Endodermal cell (in vitro differentiated cells): Measurements from ENCODE around the gene EIF3J. TPM values are rescaled to one million over a fixed set of nuclear protein-coding genes. Genes with fewer than 3 reads are reported as not detected.

Experiments used
- DNase-seq: peaks from one replicate; pipeline ENCODE4 v3.0.0-alpha.2; 2017
- H3K27ac ChIP-seq: 2 replicates; pipeline ENCODE4 v1.5.1; 2013; ENCODE audit warnings: mild to moderate bottlenecking, low read depth, low read length, moderate library complexity
- H3K27me3 ChIP-seq: 2 replicates; pipeline ENCODE4 v1.6.1; 2013; ENCODE audit warnings: mild to moderate bottlenecking, low read length, moderate library complexity; ENCODE audit not compliant: insufficient read depth, control insufficient read depth, poor library complexity, severe bottlenecking
- H3K36me3 ChIP-seq: 2 replicates; pipeline ENCODE4 v1.7.0; 2013; ENCODE audit warnings: mild to moderate bottlenecking, low read length, moderate library complexity; ENCODE audit not compliant: control insufficient read depth, insufficient read depth
- H3K4me1 ChIP-seq: one replicate; pipeline ENCODE4 v1.7.0; 2013; ENCODE audit warnings: low read length; ENCODE audit not compliant: control insufficient read depth, insufficient read depth
- H3K4me3 ChIP-seq: 2 replicates; pipeline ENCODE4 v1.5.1; 2013; ENCODE audit warnings: mild to moderate bottlenecking, low read length, moderate library complexity
- H3K9ac ChIP-seq: 2 replicates; pipeline ENCODE4 v1.6.1; 2013; ENCODE audit warnings: mild to moderate bottlenecking, low read length, moderate library complexity; ENCODE audit not compliant: poor library complexity, severe bottlenecking; ENCODE audit errors: extremely low read depth
- H3K9me3 ChIP-seq: 2 replicates; pipeline ENCODE4 v1.6.1; 2013; ENCODE audit warnings: mild to moderate bottlenecking, low read length, moderate library complexity; ENCODE audit not compliant: control insufficient read depth
- H3K27ac Mint-ChIP-seq: 2 replicates; pipeline ENCODE4 v1.8.0; 2020; ENCODE audit warnings: mixed read lengths
- H3K27me3 Mint-ChIP-seq: 2 replicates; pipeline ENCODE4 v1.8.0; 2021; ENCODE audit warnings: mild to moderate bottlenecking, mixed read lengths; ENCODE audit not compliant: insufficient read depth
- H3K36me3 Mint-ChIP-seq: 2 replicates; pipeline ENCODE4 v1.8.0; 2020; ENCODE audit warnings: low read depth, mixed read lengths
- H3K4me1 Mint-ChIP-seq: 2 replicates; pipeline ENCODE4 v1.8.0; 2020; ENCODE audit warnings: mixed read lengths
- H3K4me3 Mint-ChIP-seq: 2 replicates; pipeline ENCODE4 v1.8.0; 2020; ENCODE audit warnings: mild to moderate bottlenecking, moderate library complexity, mixed read lengths
- H3K9me3 Mint-ChIP-seq: 2 replicates; pipeline ENCODE4 v1.8.0; 2020; ENCODE audit warnings: mild to moderate bottlenecking, mixed read lengths
- CTCF ChIP-seq: fragments of 200-600 bp; sonication (generic); conservative IDR thresholded peaks from 2 replicates; pipeline ENCODE4 v1.5.0; 2021; ENCODE audit warnings: antibody characterized with exemption, mild to moderate bottlenecking
- WGBS, 2 experiments: methylation state at CpG; one replicate each; pipeline versions ENCODE4 v1.1.5 to v1.1.7; 2013; ENCODE audit warnings: missing lambda C conversion rate in 2 of 2, mixed read lengths in 1 of 2; ENCODE audit not compliant: insufficient coverage in 1 of 2, insufficient read length in 1 of 2; 5-methylcytosine and 5-hydroxymethylcytosine counted together
- total RNA-seq, 2 donors: library from RNA; stranded (reverse); fragmentation: NEBNext Ultra II Directional in 1 of 2; extraction: Animal tissue kit (Norgen Biotek cat#: 25700) in 1 of 2; gene quantifications; 2 replicates in 1 of 2; 3 replicates in 1 of 2; pipeline ENCODE4 v1.2.1, GENCODE V29; 2021

Gene EIF3J
- total RNA-seq, 2 donors from 2014 or later = 71.4 to 76.5 TPM

- no peaks in the 10 kb centered on the region for H3K4me1 ChIP-seq
- no peaks in the 10 kb centered on the region for H3K27me3 ChIP-seq
- H3K27ac ChIP-seq = no peak overlapping the region
- H3K9ac ChIP-seq = no peak overlapping the region
- no peak overlapping the region for H3K4me3 ChIP-seq
- peaks cover 40% of the 10 kb centered on the region for H3K9me3 ChIP-seq
- H3K4me3 Mint-ChIP-seq = no peak overlapping the region
- H3K27ac Mint-ChIP-seq = no peak overlapping the region
- peaks cover 82% of the 10 kb centered on the region for H3K36me3 ChIP-seq
- H3K9me3 Mint-ChIP-seq = peaks cover 27% of the 10 kb centered on the region
- H3K27me3 Mint-ChIP-seq = no peaks in the 10 kb centered on the region
- TF ChIP-seq CTCF = no peak
- WGBS, 2 experiments = 94 to 99% methylated on average over 6 to 8 of the region's 8 CpGs
- peaks cover 85% of the 10 kb centered on the region for H3K36me3 Mint-ChIP-seq
- no peak for DNase-seq
- no peaks in the 10 kb centered on the region for H3K4me1 Mint-ChIP-seq
Measured at GRCh38 chr15:44565387-44566154, 28.6 kb downstream of the EIF3J start.

GRCh38 chr15:44566155-44566540, 29.2 kb downstream of the EIF3J start:
- no peaks in the 10 kb centered on the region for H3K27me3 Mint-ChIP-seq
- DNase-seq = no peak
- Histone ChIP-seq H3K4me1 (no peaks in the 10 kb centered on the region), H3K9ac (no peak overlapping the region), H3K27me3 (no peaks in the 10 kb centered on the region), H3K36me3 (peaks cover 82% of the 10 kb centered on the region), H3K4me3 (no peak overlapping the region), H3K9me3 (peaks cover 40% of the 10 kb centered on the region), H3K27ac (no peak overlapping the region)
- no peak overlapping the region for H3K27ac Mint-ChIP-seq
- H3K4me3 Mint-ChIP-seq = no peak overlapping the region
- H3K36me3 Mint-ChIP-seq = peaks cover 83% of the 10 kb centered on the region
- TF ChIP-seq CTCF = no peak
- 95 to 98% methylated on average over 4 of the region's 4 CpGs for WGBS, 2 experiments
- peaks cover 27% of the 10 kb centered on the region for H3K9me3 Mint-ChIP-seq
- no peaks in the 10 kb centered on the region for H3K4me1 Mint-ChIP-seq

GRCh38 chr15:44568338-44568737, 31.4 kb downstream of the EIF3J start:
- H3K4me3 Mint-ChIP-seq = no peak overlapping the region
- no peak overlapping the region for H3K27ac Mint-ChIP-seq
- no peak overlapping the region for H3K9ac ChIP-seq
- H3K4me3 ChIP-seq = no peak overlapping the region
- WGBS, 2 experiments = 89 to 92% methylated on average over 3 of the region's 3 CpGs
- no peaks in the 10 kb centered on the region for H3K4me1 ChIP-seq
- H3K9me3 Mint-ChIP-seq = peaks cover 27% of the 10 kb centered on the region
- DNase-seq = no peak
- H3K27me3 ChIP-seq = no peaks in the 10 kb centered on the region
- peaks cover 31% of the 10 kb centered on the region for H3K9me3 ChIP-seq
- H3K27ac ChIP-seq = no peak overlapping the region
- H3K27me3 Mint-ChIP-seq = no peaks in the 10 kb centered on the region
- H3K36me3 ChIP-seq = peaks cover 70% of the 10 kb centered on the region
- peaks cover 75% of the 10 kb centered on the region for H3K36me3 Mint-ChIP-seq
- no peaks in the 10 kb centered on the region for H3K4me1 Mint-ChIP-seq
- no peak for TF ChIP-seq CTCF
